ENCODE results near the gene GTPBP10. TPM values are rescaled to one million over a fixed set of nuclear protein-coding genes. Genes with fewer than 3 reads are reported as not detected.

The GTPBP10 gene
- total RNA-seq, 1 experiment from 2014 or later, result 23.3 TPM

- no peak overlapping the region for H3K27ac ChIP-seq (ENCODE audit: insufficient read length, low read depth, low read length)
- Mint-ChIP-seq H3K4me1 (no peaks in the 10 kb centered on the region), H3K36me3 (ENCODE audit: insufficient read depth in 1 of 3, low read depth in 3 of 3) (peaks cover 16 to 46% (median 41%) of the 10 kb centered on the region in 3 experiments; a peak in 6 of 7 replicates), H3K9me3 (no peaks in the 10 kb centered on the region), H3K4me3 (no peak overlapping the region), H3K27me3 (ENCODE audit: low read depth) (no peaks in the 10 kb centered on the region), H3K27ac (no peak overlapping the region)
- H4K8ac ChIP-seq (replicated peaks; ENCODE audit: insufficient read length, low read depth, low read length), result no peak overlapping the region
- no peaks in the 10 kb centered on the region for H3K4me1 ChIP-seq (ENCODE audit: insufficient read depth, low read length)
- no peak overlapping the region for H2BK20ac ChIP-seq (ENCODE audit: low read depth, low read length, poor library complexity, severe bottlenecking)
- no peak overlapping the region for H2BK12ac ChIP-seq (ENCODE audit: insufficient read length, low read depth, low read length)
- H2BK5ac ChIP-seq (ENCODE audit: insufficient read length, low read length), result no peak overlapping the region
- H3K4me2 ChIP-seq (ENCODE audit: insufficient read depth, insufficient read length, low read length), result no peak overlapping the region
- H2BK15ac ChIP-seq (ENCODE audit: low read depth, low read length), result no peak overlapping the region
- WGBS (ENCODE audit: extremely low coverage, insufficient read length, low lambda C conversion rate), result no CpG with 5 or more reads among the region's 1 CpG
- no peak overlapping the region for H3K18ac ChIP-seq (ENCODE audit: insufficient read length, low read depth, low read length)
- no peak overlapping the region for H4K5ac ChIP-seq (ENCODE audit: insufficient read length, low read depth, low read length)
- H3K23ac ChIP-seq (ENCODE audit: insufficient read length, low read depth, low read length), result no peak overlapping the region
- no peak overlapping the region for H3K9ac ChIP-seq (ENCODE audit: extremely low read depth, insufficient read length, low read length)
- no peak overlapping the region for H2AFZ ChIP-seq (ENCODE audit: low read length)
- TF ChIP-seq CTCF (conservative IDR thresholded peaks at IDR 0.05), result no peak
- H2BK120ac ChIP-seq (ENCODE audit: low read depth, low read length, poor library complexity, severe bottlenecking), result no peak overlapping the region
- no peak overlapping the region for H3K14ac ChIP-seq (ENCODE audit: insufficient read depth, low read length)
- no peaks in the 10 kb centered on the region for H3K27me3 ChIP-seq (ENCODE audit: insufficient read depth, low read length)
- H3T11ph ChIP-seq (ENCODE audit: low read length), result no peak overlapping the region
- no peak overlapping the region for H3K56ac ChIP-seq (ENCODE audit: insufficient read length, low read depth, low read length)
- no peak overlapping the region for H3K4ac ChIP-seq (ENCODE audit: low read depth, low read length)
- H4K20me1 ChIP-seq (ENCODE audit: control insufficient read depth, insufficient read depth, insufficient read length), result no peaks in the 10 kb centered on the region
- H3K23me2 ChIP-seq (ENCODE audit: insufficient read length, low read depth, low read length, poor library complexity, severe bottlenecking), result no peaks in the 10 kb centered on the region
- H4K91ac ChIP-seq (ENCODE audit: insufficient read length, low read depth, low read length), result no peak overlapping the region
- no peaks in the 10 kb centered on the region for H3K79me1 ChIP-seq (ENCODE audit: insufficient read depth, low read depth, low read length, poor library complexity, severe bottlenecking)
- H3K9me3 ChIP-seq (ENCODE audit: control insufficient read depth, low read depth, low read length), result no peaks in the 10 kb centered on the region
- H2AK5ac ChIP-seq (ENCODE audit: insufficient read length, low read length), result no peak overlapping the region
- no peak for DNase-seq
- no peaks in the 10 kb centered on the region for H3K79me2 ChIP-seq (ENCODE audit: insufficient read depth, low read length)
Measured at GRCh38 chr7:90383422-90383821, 36.9 kb downstream of the GTPBP10 start.
